CMK (cell line): Measurements from ENCODE around the gene VSIG2.

Source experiments
- DNase-seq: peaks from one replicate; pipeline ENCODE4 v3.0.0-alpha.2; 2010; ENCODE audit warnings: low read depth

Gene VSIG2

GRCh38 chr11:124722176-124722575 lies 29.9 kb downstream of the VSIG2 start:
- DNase-seq, result no peak

- no peak for DNase-seq
Observed at GRCh38 chr11:124719534-124719933, 32.5 kb downstream of the VSIG2 start.

GRCh38 chr11:124718801-124719200 lies 33.3 kb downstream of the VSIG2 start:
- no peak for DNase-seq

- DNase-seq, result no peak
Observed at GRCh38 chr11:124717786-124718651, 34.0 kb downstream of the VSIG2 start.

GRCh38 chr11:124717421-124717785 lies 34.7 kb downstream of the VSIG2 start:
- DNase-seq, result no peak

- DNase-seq, result no peak
Observed at GRCh38 chr11:124716591-124716990, 35.5 kb downstream of the VSIG2 start.

GRCh38 chr11:124712392-124712791 lies 39.7 kb downstream of the VSIG2 start:
- no peak for DNase-seq

GRCh38 chr11:124707829-124708228 lies 44.2 kb downstream of the VSIG2 start:
- DNase-seq, result no peak

- no peak for DNase-seq
Observed at GRCh38 chr11:124700028-124700427, 52.0 kb downstream of the VSIG2 start.

- no peak for DNase-seq
Observed at GRCh38 chr11:124699547-124699946, 52.5 kb downstream of the VSIG2 start.
